ENCODE data around the gene RNF166.
A peak's percentile ranks its signal among the peaks of the same experiment; 100 is the strongest.
"Not testable (repeated sequence)": the region's sequence is repeated elsewhere in the genome, so short reads cannot be mapped to it uniquely, and the experiment has no call there.

The RNF166 gene

GRCh38 chr16:88676502-88677242 is 29.5 kb downstream of the RNF166 start:
- no peak for DNase-seq (ENCODE audit: low spot score)
- FAIRE-seq, result no peak

- DNase-seq (ENCODE audit: low spot score), result no peak
- FAIRE-seq, result no peak
Measured at GRCh38 chr16:88673716-88674379, 32.4 kb downstream of the RNF166 start.

- FAIRE-seq, result no peak
- DNase-seq (ENCODE audit: low spot score), result no peak
Measured at GRCh38 chr16:88672776-88673175, 33.4 kb downstream of the RNF166 start.

- no peak for DNase-seq (ENCODE audit: low spot score)
- no peak for FAIRE-seq
Measured at GRCh38 chr16:88671806-88672205, 34.4 kb downstream of the RNF166 start.

GRCh38 chr16:88669980-88670379 is 36.2 kb downstream of the RNF166 start:
- FAIRE-seq (no peak), DNase-seq (ENCODE audit: low spot score) (no peak)

- not testable (repeated sequence) for DNase-seq (ENCODE audit: low spot score); FAIRE-seq
Measured at GRCh38 chr16:88669493-88669892, 36.7 kb downstream of the RNF166 start.

GRCh38 chr16:88667461-88667860 is 38.7 kb downstream of the RNF166 start:
- FAIRE-seq (no peak), DNase-seq (ENCODE audit: low spot score) (no peak)

GRCh38 chr16:88665570-88665969 is 40.6 kb downstream of the RNF166 start:
- DNase-seq (ENCODE audit: low spot score), result no peak
- FAIRE-seq, result no peak

GRCh38 chr16:88665148-88665547 is 41.1 kb downstream of the RNF166 start:
- no peak for DNase-seq (ENCODE audit: low spot score)
- FAIRE-seq, result no peak

- DNase-seq (ENCODE audit: low spot score) (peak; percentile 100), FAIRE-seq (peak; percentile 81)
Measured at GRCh38 chr16:88662843-88663606, 43.2 kb downstream of the RNF166 start, which contains the start of gene MVD. MVD (minus strand) TSS chr16:88663091; CDS start chr16:88663080, 11 bp downstream.

GRCh38 chr16:88662222-88662842 is 43.9 kb downstream of the RNF166 start:
- FAIRE-seq, result no peak
- no peak for DNase-seq (ENCODE audit: low spot score)

GRCh38 chr16:88661468-88661867 is 44.7 kb downstream of the RNF166 start:
- DNase-seq (ENCODE audit: low spot score) (no peak), FAIRE-seq (no peak)

- DNase-seq (ENCODE audit: low spot score) (no peak), FAIRE-seq (no peak)
Measured at GRCh38 chr16:88659160-88659559, 47.0 kb downstream of the RNF166 start.

GRCh38 chr16:88658714-88659113 is 47.5 kb downstream of the RNF166 start:
- no peak for DNase-seq (ENCODE audit: low spot score)
- no peak for FAIRE-seq

- FAIRE-seq (no peak), DNase-seq (ENCODE audit: low spot score) (no peak)
Measured at GRCh38 chr16:88657371-88657770, 48.8 kb downstream of the RNF166 start.

- DNase-seq (ENCODE audit: low spot score) (no peak), FAIRE-seq (no peak)
Measured at GRCh38 chr16:88656291-88656980, 49.8 kb downstream of the RNF166 start.

- no peak for FAIRE-seq
- DNase-seq (ENCODE audit: low spot score), result no peak
Measured at GRCh38 chr16:88655733-88656281, 50.4 kb downstream of the RNF166 start.

- DNase-seq (ENCODE audit: low spot score) (no peak), FAIRE-seq (no peak)
Measured at GRCh38 chr16:88655053-88655732, 51.0 kb downstream of the RNF166 start.

GRCh38 chr16:88654363-88655052 is 51.7 kb downstream of the RNF166 start:
- DNase-seq (ENCODE audit: low spot score), result no peak
- no peak for FAIRE-seq

All from urothelium cell line (cell line).